ENCODE measurements around the gene SMAD3. TPM values are rescaled to one million over a fixed set of nuclear protein-coding genes. Genes with fewer than 3 reads are reported as not detected.

Gene SMAD3
- total RNA-seq, 4 donors from 2014 or later, result 41.9 to 94.9 (median 56.1) TPM

GRCh38 chr15:67031331-67031730 lies 34.1 kb upstream of the SMAD3 start:
- Histone ChIP-seq H3K36me3 (no peaks in the 10 kb centered on the region), H3K4me1 (peaks cover 23% of the 10 kb centered on the region), H3K4me3 (no peak overlapping the region), H3K27ac (no peak overlapping the region), H3K27me3 (peaks cover 8% of the 10 kb centered on the region), H3K9me3 (no peaks in the 10 kb centered on the region)
- DNase-seq (ENCODE audit: low spot score in 2 of 2), result no peak
- no peak for TF ChIP-seq CTCF (IDR thresholded peaks at IDR 0.05)
- TF ChIP-seq EP300 (IDR thresholded peaks at IDR 0.05), result no peak
- no peak for TF ChIP-seq POLR2AphosphoS5 (IDR thresholded peaks at IDR 0.05)
- no peak for TF ChIP-seq POLR2A (IDR thresholded peaks at IDR 0.05)

- WGBS, result 94% methylated on average over 3 of the region's 3 CpGs
- TF ChIP-seq EP300 (IDR thresholded peaks at IDR 0.05) (no peak), CTCF (IDR thresholded peaks at IDR 0.05) (no peak), POLR2A (IDR thresholded peaks at IDR 0.05) (no peak), POLR2AphosphoS5 (IDR thresholded peaks at IDR 0.05) (no peak)
- Histone ChIP-seq H3K27ac (no peak overlapping the region), H3K9me3 (no peaks in the 10 kb centered on the region), H3K36me3 (no peaks in the 10 kb centered on the region), H3K4me3 (no peak overlapping the region), H3K27me3 (peaks cover 8% of the 10 kb centered on the region), H3K4me1 (peaks cover 15% of the 10 kb centered on the region)
- no peak for DNase-seq (ENCODE audit: low spot score in 2 of 2)
Measured at GRCh38 chr15:67032608-67033007, 32.8 kb upstream of the SMAD3 start.

GRCh38 chr15:67033012-67033411 lies 32.4 kb upstream of the SMAD3 start:
- Histone ChIP-seq H3K36me3 (no peaks in the 10 kb centered on the region), H3K9me3 (no peaks in the 10 kb centered on the region), H3K4me3 (peak overlapping the region; percentile 46), H3K27ac (no peak overlapping the region), H3K27me3 (peaks cover 8% of the 10 kb centered on the region), H3K4me1 (peaks cover 15% of the 10 kb centered on the region)
- DNase-seq (ENCODE audit: low spot score in 2 of 2), result no peak
- WGBS, result 40% methylated on average over 12 of the region's 12 CpGs
- TF ChIP-seq CTCF (IDR thresholded peaks at IDR 0.05) (no peak), POLR2A (IDR thresholded peaks at IDR 0.05) (no peak), POLR2AphosphoS5 (IDR thresholded peaks at IDR 0.05) (no peak), EP300 (IDR thresholded peaks at IDR 0.05) (no peak)

GRCh38 chr15:67033571-67034044 lies 31.8 kb upstream of the SMAD3 start:
- Histone ChIP-seq H3K4me3 (peak overlapping the region; percentile 46), H3K27me3 (peaks cover 8% of the 10 kb centered on the region), H3K4me1 (peaks cover 15% of the 10 kb centered on the region), H3K9me3 (no peaks in the 10 kb centered on the region), H3K36me3 (no peaks in the 10 kb centered on the region), H3K27ac (no peak overlapping the region)
- TF ChIP-seq POLR2A (IDR thresholded peaks at IDR 0.05) (no peak), EP300 (IDR thresholded peaks at IDR 0.05) (no peak), CTCF (IDR thresholded peaks at IDR 0.05) (no peak), POLR2AphosphoS5 (IDR thresholded peaks at IDR 0.05) (no peak)
- DNase-seq (ENCODE audit: low spot score in 2 of 2), result no peak
- WGBS, result 9% methylated on average over 14 of the region's 50 CpGs

GRCh38 chr15:67035886-67036285 lies 29.5 kb upstream of the SMAD3 start:
- Histone ChIP-seq H3K27ac (no peak overlapping the region), H3K9me3 (no peaks in the 10 kb centered on the region), H3K27me3 (peaks cover 8% of the 10 kb centered on the region), H3K4me3 (no peak overlapping the region), H3K4me1 (peaks cover 21% of the 10 kb centered on the region), H3K36me3 (no peaks in the 10 kb centered on the region)
- WGBS, result 85% methylated on average over 4 of the region's 5 CpGs
- no peak for TF ChIP-seq EP300 (IDR thresholded peaks at IDR 0.05)
- no peak for TF ChIP-seq CTCF (IDR thresholded peaks at IDR 0.05)
- no peak for TF ChIP-seq POLR2A (IDR thresholded peaks at IDR 0.05)
- TF ChIP-seq POLR2AphosphoS5 (IDR thresholded peaks at IDR 0.05), result no peak
- no peak for DNase-seq (ENCODE audit: low spot score in 2 of 2)

Data from suprapubic skin (tissue), 4 donors.